HepG2 (cell line): ENCODE data around the gene C1R. TPM values are rescaled to one million over a fixed set of nuclear protein-coding genes. Genes with fewer than 3 reads are reported as not detected.
A peak's percentile ranks its signal among the peaks of the same experiment; 100 is the strongest.

Experiments used
- BORCS8-MEF2B ChIP-seq: sonication (generic); formaldehyde crosslinking; IDR thresholded peaks from 2 replicates; pipeline ENCODE4 v1.8.0; 2022; ENCODE audit warnings: mild to moderate bottlenecking, missing genetic modification reagents
- HOXA3 ChIP-seq: sonication (generic); formaldehyde crosslinking; IDR thresholded peaks from 2 replicates; pipeline ENCODE4 v1.5.0; 2020; ENCODE audit warnings: missing genetic modification reagents
- NR2F1 ChIP-seq, 2 experiments: fragments of 450-650 bp in 1 of 2; formaldehyde crosslinking in 1 of 2; IDR thresholded peaks; 2 replicates each; pipeline versions ENCODE4 v1.5.0 to v1.6.1; 2016 to 2020; ENCODE audit warnings: mild to moderate bottlenecking in 1 of 2, missing compliant biosample characterization in 1 of 2, missing genetic modification reagents in 1 of 2, moderate library complexity in 1 of 2
- RXRB ChIP-seq: IDR thresholded peaks from 2 replicates; pipeline ENCODE4 v1.6.1; 2016; ENCODE audit warnings: borderline replicate concordance, missing genetic modification reagents, missing compliant biosample characterization
- TERF1 ChIP-seq: sonication (generic); formaldehyde crosslinking; IDR thresholded peaks from 2 replicates; pipeline ENCODE4 v1.8.0; 2022; ENCODE audit warnings: mild to moderate bottlenecking, missing genetic modification reagents, moderate library complexity
- THRA ChIP-seq: sonication (generic); formaldehyde crosslinking; IDR thresholded peaks from 2 replicates; pipeline ENCODE4 v1.4.0; 2020; ENCODE audit warnings: missing genetic modification reagents, borderline replicate concordance
- YEATS2 ChIP-seq: sonication (generic); formaldehyde crosslinking; IDR thresholded peaks from 2 replicates; pipeline ENCODE4 v1.4.0; 2020; ENCODE audit warnings: missing genetic modification reagents, borderline replicate concordance
- ZBTB40 ChIP-seq, 2 experiments: fragments of 450-650 bp in 1 of 2; sonication (generic) in 1 of 2; formaldehyde crosslinking in 1 of 2; IDR thresholded peaks; 2 replicates each; pipeline versions ENCODE4 v1.6.1 to v1.8.0; 2016 to 2022; ENCODE audit warnings: antibody characterized with exemption in 1 of 2, mild to moderate bottlenecking in 1 of 2, missing genetic modification reagents in 1 of 2
- ZNF292 ChIP-seq: sonication (generic); formaldehyde crosslinking; IDR thresholded peaks from 2 replicates; pipeline ENCODE4 v1.8.1; 2022; ENCODE audit warnings: mild to moderate bottlenecking, low read depth, missing genetic modification reagents, borderline replicate concordance
- ZNF333 ChIP-seq: sonication (generic); formaldehyde crosslinking; IDR thresholded peaks from 2 replicates; pipeline ENCODE4 v1.4.0; 2020; ENCODE audit warnings: mild to moderate bottlenecking, missing genetic modification reagents, borderline replicate concordance
- ZNF496 ChIP-seq: sonication (generic); formaldehyde crosslinking; IDR thresholded peaks from 2 replicates; pipeline ENCODE4 v1.8.1; 2023; ENCODE audit warnings: mild to moderate bottlenecking, moderate library complexity, missing genetic modification reagents; ENCODE audit not compliant: insufficient replicate concordance
- ZNF512 ChIP-seq: sonication (generic); formaldehyde crosslinking; IDR thresholded peaks from 2 replicates; pipeline ENCODE4 v1.4.0; 2020; ENCODE audit warnings: mild to moderate bottlenecking, missing genetic modification reagents
- ZNF720 ChIP-seq: sonication (generic); formaldehyde crosslinking; IDR thresholded peaks from 2 replicates; pipeline ENCODE4 v1.4.0; 2020; ENCODE audit warnings: missing genetic modification reagents
- ZSCAN31 ChIP-seq: sonication (generic); formaldehyde crosslinking; IDR thresholded peaks from 2 replicates; pipeline ENCODE4 v1.5.0; 2020; ENCODE audit warnings: low read depth, mild to moderate bottlenecking, missing genetic modification reagents
- polyA plus RNA-seq, 8 experiments: library from polyadenylated mRNA; depleted of rRNA in 3 of 8; stranded (reverse) in 7 of 8; unstranded in 1 of 8; fragments of >200 nt; fragmentation: Illumina TruSeq in 4 of 8; extraction: Trizol in 4 of 8; gene quantifications; 2 replicates each; pipeline versions ENCODE4 v1.2.1 to v1.2.3, GENCODE V29; 2011 to 2016; ENCODE audit warnings: low read depth in 4 of 8, missing spikeins in 1 of 8, mixed read lengths in 1 of 8; ENCODE audit not compliant: insufficient read depth in 1 of 8
- total RNA-seq, 5 experiments: library from RNA; depleted of rRNA; stranded (reverse); fragments of >200 nt; fragmentation: Illumina TruSeq; extraction: Trizol; gene quantifications; 2 replicates each; pipeline ENCODE4 v1.2.3, GENCODE V29; 2016; ENCODE audit warnings: low read depth in 1 of 5

Gene C1R
- total and polyA plus RNA-seq, 2 of the 13 experiments (the other 11 are each of a cell fraction or from before 2014, with no cell fraction given) = 3.5 to 6.5 TPM

- TF ChIP-seq TERF1 (no peak), HOXA3 (CRISPR knock-in tag) (peak; percentile 78), BORCS8-MEF2B (CRISPR knock-in tag) (peak; percentile 86), RXRB (CRISPR knock-in tag) (no peak), THRA (CRISPR knock-in tag) (no peak; the same call in 1 of the 2 replicates), YEATS2 (CRISPR knock-in tag) (no peak; the same call in 1 of the 2 replicates), ZSCAN31 (CRISPR knock-in tag) (no peak; the same call in 1 of the 2 replicates), ZNF496 (CRISPR knock-in tag) (no peak), ZNF512 (no peak), ZNF720 (no peak), ZNF292 (CRISPR knock-in tag) (peak; percentile 85), ZBTB40 (IDR thresholded peaks at IDR 0.05) (no peak), ZBTB40 (CRISPR knock-in tag; IDR thresholded peaks at IDR 0.05) (no peak), ZNF333 (no peak), NR2F1 (CRISPR knock-in tag; IDR thresholded peaks at IDR 0.05) (no peak)
Observed at GRCh38 chr12:7108003-7108795, 16.0 kb upstream of the C1R start (continued).
